Kidney (tissue), 14 donors: ENCODE results near the gene AQP9. TPM values are rescaled to one million over a fixed set of nuclear protein-coding genes. Genes with fewer than 3 reads are reported as not detected.
"Not testable (repeated sequence)": the region's sequence is repeated elsewhere in the genome, so short reads cannot be mapped to it uniquely, and the experiment has no call there.

Experiments used
- DNase-seq, 5 donors: peaks; one replicate each; pipeline ENCODE4 v3.0.0-alpha.2; 2013 to 2020
- FAIRE-seq: peaks from 2 replicates; lab custom pipeline; 2012; peaks lifted over from hg19 to GRCh38; lab: Jason Lieb, UNC
- H3K27ac ChIP-seq, 2 donors: one replicate each; pipeline ENCODE4 v1.7.0; 2013; ENCODE audit warnings: low read depth in 2 of 2, low read length in 2 of 2, inconsistent platforms in 1 of 2
- H3K27me3 ChIP-seq: one replicate; pipeline ENCODE4 v1.7.1; 2013; ENCODE audit warnings: low read length, inconsistent platforms; ENCODE audit not compliant: control insufficient read depth, insufficient read depth
- H3K36me3 ChIP-seq, 3 donors: one replicate each; pipeline versions ENCODE4 v1.7.0 to v1.7.1; 2013; ENCODE audit warnings: low read length in 3 of 3, control low read depth in 1 of 3, inconsistent platforms in 1 of 3; ENCODE audit not compliant: insufficient read depth in 3 of 3, control insufficient read depth in 2 of 3
- H3K4me1 ChIP-seq, 3 donors: one replicate each; pipeline versions ENCODE4 v1.7.0 to v1.7.1; 2013; ENCODE audit warnings: low read length in 3 of 3, inconsistent platforms in 1 of 3, low read depth in 1 of 3; ENCODE audit not compliant: control insufficient read depth in 2 of 3, insufficient read depth in 2 of 3
- H3K4me3 ChIP-seq, 3 donors: one replicate each; pipeline versions ENCODE4 v1.7.0 to v1.8.1; 2013; ENCODE audit warnings: low read length in 3 of 3, control low read depth in 1 of 3, inconsistent platforms in 1 of 3
- H3K9ac ChIP-seq, 3 donors: one replicate each; pipeline versions ENCODE4 v1.7.0 to v1.7.1; 2013; ENCODE audit warnings: low read length in 3 of 3, control low read depth in 1 of 3, inconsistent platforms in 1 of 3
- H3K9me3 ChIP-seq, 3 donors: one replicate each; pipeline versions ENCODE4 v1.7.0 to v1.7.1; 2013; ENCODE audit warnings: low read length in 3 of 3, control low read depth in 1 of 3, inconsistent platforms in 1 of 3; ENCODE audit not compliant: control insufficient read depth in 2 of 3, insufficient read depth in 1 of 3
- intact Hi-C: fragments of 100-400 bp; cut with DNase I; formaldehyde crosslinking; loops from one replicate; pipeline ENCODE4 v1.11.1; 2022
- polyA plus RNA-seq: library from polyadenylated mRNA; stranded (reverse); fragments of 350-450 nt; fragmentation: Illumina TruSeq; extraction: RNeasy Lipid Tissue Mini Kit (QIAGEN cat#74804); gene quantifications from one replicate; pipeline ENCODE4 v1.2.3, GENCODE V29; 2014; ENCODE audit warnings: low read depth, low replicate concordance; ENCODE audit not compliant: insufficient read depth
- total RNA-seq: library from RNA; stranded (reverse); fragmentation: NEBNext Ultra II Directional; extraction: Animal tissue kit (Norgen Biotek cat#: 25700); gene quantifications from one replicate; pipeline ENCODE4 v1.2.1, GENCODE V29; 2021
- TF ChIP-seq, protein P1 (sequence below): IDR thresholded peaks from 3 replicates; pipeline ENCODE4 v1.5.1; 2012; ENCODE audit warnings: mild to moderate bottlenecking, moderate library complexity, borderline replicate concordance; ENCODE audit not compliant: insufficient read depth; ENCODE audit errors: extremely low read depth
- donor health status: control.
- donor health status: control.
- donor health status: control.
- donor health status: control.
- donor health status: control.
- donor health status: DM: yes; HTN: yes; CAD: no.
- donor health status: Normal renal cell carcinoma (clear cell type).

The AQP9 gene
- total and polyA plus RNA-seq, 2 donors from 2014 or later = 0.30 to 1.4 TPM

DNA sequence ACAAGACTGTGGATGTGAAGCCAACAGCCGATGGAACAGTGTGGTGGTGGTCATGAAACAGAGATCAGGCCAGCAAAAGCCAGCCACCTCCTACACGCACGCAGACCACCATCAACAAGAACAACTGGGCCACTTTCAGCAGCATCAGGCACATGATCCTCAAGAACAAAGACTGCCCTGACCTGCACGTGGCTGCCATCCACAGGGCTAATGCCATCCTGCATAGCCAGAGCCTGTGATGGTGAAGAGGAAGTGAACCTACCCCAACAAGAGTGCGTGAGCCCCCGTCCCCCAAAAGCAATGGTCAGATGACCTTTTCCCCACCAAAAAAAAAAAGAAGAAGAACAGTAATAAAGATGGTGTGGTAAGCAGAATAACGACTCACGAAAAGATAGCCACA, 62.6 kb downstream of the AQP9 start:
- no peak for FAIRE-seq
- intact Hi-C loops = no loop called here

DNA sequence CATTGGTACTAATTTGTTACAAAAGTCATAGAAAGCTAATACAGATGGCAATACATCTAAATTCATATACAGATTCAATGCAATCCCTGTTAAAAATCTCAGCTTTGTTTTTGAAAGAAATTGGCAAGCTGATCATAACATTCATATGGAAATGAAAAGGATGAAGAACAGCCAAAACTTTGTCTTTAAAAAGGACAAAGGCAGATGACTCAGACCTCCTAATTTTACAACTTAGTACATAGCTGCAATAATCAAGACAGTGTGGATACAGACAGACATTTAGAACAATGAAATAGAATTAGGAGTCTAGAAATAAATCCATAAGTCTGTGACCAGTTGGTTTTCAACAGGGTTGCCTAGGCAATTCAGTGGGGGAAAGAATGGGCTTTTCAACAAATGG, 63.3 kb downstream of the AQP9 start:
- no peak for FAIRE-seq
- intact Hi-C loops = no loop called here

More for the DNA sequence above, 62.6 kb downstream of the AQP9 start:
- Histone ChIP-seq H3K36me3 (no peaks in the 10 kb centered on the region), H3K4me3 (no peak overlapping the region), H3K27ac (no peak overlapping the region), H3K4me1 (no peaks in the 10 kb centered on the region), H3K27me3 (no peaks in the 10 kb centered on the region), H3K9me3 (no peaks in the 10 kb centered on the region), H3K9ac (no peak overlapping the region)
- TF ChIP-seq, protein P1, sequence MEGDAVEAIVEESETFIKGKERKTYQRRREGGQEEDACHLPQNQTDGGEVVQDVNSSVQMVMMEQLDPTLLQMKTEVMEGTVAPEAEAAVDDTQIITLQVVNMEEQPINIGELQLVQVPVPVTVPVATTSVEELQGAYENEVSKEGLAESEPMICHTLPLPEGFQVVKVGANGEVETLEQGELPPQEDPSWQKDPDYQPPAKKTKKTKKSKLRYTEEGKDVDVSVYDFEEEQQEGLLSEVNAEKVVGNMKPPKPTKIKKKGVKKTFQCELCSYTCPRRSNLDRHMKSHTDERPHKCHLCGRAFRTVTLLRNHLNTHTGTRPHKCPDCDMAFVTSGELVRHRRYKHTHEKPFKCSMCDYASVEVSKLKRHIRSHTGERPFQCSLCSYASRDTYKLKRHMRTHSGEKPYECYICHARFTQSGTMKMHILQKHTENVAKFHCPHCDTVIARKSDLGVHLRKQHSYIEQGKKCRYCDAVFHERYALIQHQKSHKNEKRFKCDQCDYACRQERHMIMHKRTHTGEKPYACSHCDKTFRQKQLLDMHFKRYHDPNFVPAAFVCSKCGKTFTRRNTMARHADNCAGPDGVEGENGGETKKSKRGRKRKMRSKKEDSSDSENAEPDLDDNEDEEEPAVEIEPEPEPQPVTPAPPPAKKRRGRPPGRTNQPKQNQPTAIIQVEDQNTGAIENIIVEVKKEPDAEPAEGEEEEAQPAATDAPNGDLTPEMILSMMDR = no peak
- DNase-seq = no peak

DNA sequence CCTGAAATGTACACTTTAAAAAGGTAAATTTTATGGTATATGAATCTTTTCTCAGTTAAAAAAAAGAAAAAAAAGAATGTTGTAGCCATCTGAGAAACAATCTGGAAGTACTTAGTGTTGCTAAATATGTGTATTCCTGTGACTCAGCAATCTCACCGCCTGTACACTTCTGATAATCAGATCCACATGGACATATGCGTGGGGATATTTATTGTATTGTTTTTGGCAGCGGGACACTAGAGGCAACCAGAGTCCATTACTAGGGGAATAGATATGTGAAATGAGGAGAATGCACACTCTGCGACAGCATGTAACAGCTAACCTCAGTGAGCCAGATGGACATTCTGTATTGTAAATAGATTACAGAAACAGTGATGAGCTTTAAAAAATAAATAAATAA, 65.4 kb downstream of the AQP9 start:
- peak in 1 of 5 donors; percentile 57 for DNase-seq
- Histone ChIP-seq H3K27ac (no peak overlapping the region), H3K36me3 (no peaks in the 10 kb centered on the region), H3K27me3 (no peaks in the 10 kb centered on the region), H3K4me1 (no peaks in the 10 kb centered on the region), H3K9me3 (no peaks in the 10 kb centered on the region), H3K9ac (no peak overlapping the region), H3K4me3 (no peak overlapping the region)
- intact Hi-C loops = no loop called here
- FAIRE-seq = no peak
- TF ChIP-seq, protein P1 = no peak

More for the DNA sequence above, 63.3 kb downstream of the AQP9 start:
- no peaks in the 10 kb centered on the region for H3K4me1 ChIP-seq
- no peaks in the 10 kb centered on the region for H3K9me3 ChIP-seq
- H3K9ac ChIP-seq = no peak overlapping the region
- no peak for DNase-seq
- H3K4me3 ChIP-seq = no peak overlapping the region
- no peak overlapping the region for H3K27ac ChIP-seq
- no peaks in the 10 kb centered on the region for H3K36me3 ChIP-seq
- TF ChIP-seq, protein P1 = no peak
- no peaks in the 10 kb centered on the region for H3K27me3 ChIP-seq

DNA sequence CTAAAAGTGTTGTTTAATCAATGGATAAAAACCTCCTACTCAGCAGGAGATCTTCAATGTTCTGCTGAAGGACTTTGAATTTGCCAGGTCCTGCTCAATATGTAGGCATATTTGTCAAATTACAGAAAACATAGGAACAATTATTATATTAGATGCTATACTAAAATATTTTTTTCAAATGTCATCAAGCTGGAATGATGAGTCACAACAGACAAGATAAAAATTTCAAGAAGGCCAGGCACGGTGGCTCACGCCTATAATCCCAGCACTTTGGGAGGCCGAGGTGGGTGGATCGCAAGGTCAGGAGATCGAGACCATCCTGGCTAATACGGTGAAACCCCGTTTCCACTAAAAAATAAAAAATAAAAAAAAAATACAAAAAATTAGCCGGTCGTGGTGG, 68.0 kb downstream of the AQP9 start:
- FAIRE-seq = no peak
- H3K9ac ChIP-seq = no peak overlapping the region
- H3K27ac ChIP-seq = no peak overlapping the region
- no peak overlapping the region for H3K4me3 ChIP-seq
- H3K27me3 ChIP-seq = no peaks in the 10 kb centered on the region
- TF ChIP-seq, protein P1 = no peak
- no peaks in the 10 kb centered on the region for H3K4me1 ChIP-seq
- no peaks in the 10 kb centered on the region for H3K36me3 ChIP-seq
- DNase-seq = no peak
- no peaks in the 10 kb centered on the region for H3K9me3 ChIP-seq
- intact Hi-C loops = no loop called here

DNA sequence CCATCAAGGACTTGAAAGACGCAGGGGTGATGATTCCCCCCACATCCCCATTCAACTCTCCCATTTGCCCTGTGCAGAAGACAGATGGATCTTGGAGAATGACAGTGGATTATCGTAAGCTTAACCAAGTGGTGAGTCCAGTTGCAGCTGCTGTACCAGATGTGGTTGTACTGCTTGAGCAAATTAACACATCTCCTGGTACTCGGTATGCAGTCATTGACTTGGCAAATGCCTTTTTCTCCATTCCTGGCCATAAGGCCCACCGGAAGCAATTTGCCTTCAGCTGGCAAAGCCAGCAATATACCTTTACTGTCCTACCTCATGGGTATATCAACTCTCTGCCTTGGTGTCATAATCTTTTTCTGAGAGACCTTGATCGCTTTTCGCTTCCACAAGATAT, 70.0 kb downstream of the AQP9 start:
- H3K9me3 ChIP-seq, H3K9ac ChIP-seq, H3K27ac ChIP-seq, FAIRE-seq, H3K4me1 ChIP-seq, DNase-seq, intact Hi-C loops, H3K27me3 ChIP-seq, H3K36me3 ChIP-seq, H3K4me3 ChIP-seq: not testable (repeated sequence)
